Parathyroid adenoma (tissue), 2 donors: ENCODE data around the gene COL12A1.

Experiments used
- H2AFZ ChIP-seq: fragments of 300-600 bp; sonication (generic); one replicate; pipeline ENCODE4 v1.7.0; 2017; ENCODE audit warnings: antibody characterized with exemption, mild to moderate bottlenecking
- H3K27ac ChIP-seq: fragments of 300-600 bp; sonication (generic); one replicate; pipeline ENCODE4 v1.7.0; 2017
- H3K27me3 ChIP-seq: fragments of 300-600 bp; sonication (generic); one replicate; pipeline ENCODE4 v1.7.0; 2017; ENCODE audit warnings: low read length; ENCODE audit not compliant: control insufficient read depth, insufficient read depth
- H3K36me3 ChIP-seq: fragments of 300-600 bp; sonication (generic); one replicate; pipeline ENCODE4 v1.7.0; 2017; ENCODE audit warnings: low read length; ENCODE audit not compliant: control insufficient read depth, insufficient read depth
- H3K4me1 ChIP-seq: fragments of 300-600 bp; sonication (generic); one replicate; pipeline ENCODE4 v1.7.0; 2017; ENCODE audit warnings: control low read depth
- H3K4me2 ChIP-seq: fragments of 300-600 bp; sonication (generic); one replicate; pipeline ENCODE4 v1.7.0; 2017; ENCODE audit warnings: low read length
- H3K4me3 ChIP-seq: fragments of 300-600 bp; sonication (generic); one replicate; pipeline ENCODE4 v1.7.0; 2017; ENCODE audit warnings: low read depth, low read length
- H3K79me2 ChIP-seq: fragments of 300-600 bp; sonication (generic); one replicate; pipeline ENCODE4 v1.7.0; 2017; ENCODE audit warnings: control low read depth
- H3K9ac ChIP-seq: fragments of 300-600 bp; sonication (generic); one replicate; pipeline ENCODE4 v1.7.0; 2017; ENCODE audit warnings: mild to moderate bottlenecking
- H3K9me3 ChIP-seq: fragments of 300-600 bp; sonication (generic); one replicate; pipeline ENCODE4 v1.7.0; 2017; ENCODE audit warnings: low read length; ENCODE audit not compliant: control insufficient read depth
- TF ChIP-seq, protein P1 (sequence below): fragments of 300-600 bp; sonication (generic); IDR thresholded peaks from one replicate; pipeline ENCODE4 v1.7.0; 2017; ENCODE audit warnings: antibody characterized with exemption, mild to moderate bottlenecking
- donor health status: primary hyperparathyroidism.

COL12A1 gene

GRCh38 chr6:75089151-75089897 lies 116.5 kb downstream of the COL12A1 start:
- H3K27me3 ChIP-seq, result no peaks in the 10 kb centered on the region
- H2AFZ ChIP-seq, result no peak overlapping the region
- H3K27ac ChIP-seq, result no peak overlapping the region
- TF ChIP-seq, protein P1, sequence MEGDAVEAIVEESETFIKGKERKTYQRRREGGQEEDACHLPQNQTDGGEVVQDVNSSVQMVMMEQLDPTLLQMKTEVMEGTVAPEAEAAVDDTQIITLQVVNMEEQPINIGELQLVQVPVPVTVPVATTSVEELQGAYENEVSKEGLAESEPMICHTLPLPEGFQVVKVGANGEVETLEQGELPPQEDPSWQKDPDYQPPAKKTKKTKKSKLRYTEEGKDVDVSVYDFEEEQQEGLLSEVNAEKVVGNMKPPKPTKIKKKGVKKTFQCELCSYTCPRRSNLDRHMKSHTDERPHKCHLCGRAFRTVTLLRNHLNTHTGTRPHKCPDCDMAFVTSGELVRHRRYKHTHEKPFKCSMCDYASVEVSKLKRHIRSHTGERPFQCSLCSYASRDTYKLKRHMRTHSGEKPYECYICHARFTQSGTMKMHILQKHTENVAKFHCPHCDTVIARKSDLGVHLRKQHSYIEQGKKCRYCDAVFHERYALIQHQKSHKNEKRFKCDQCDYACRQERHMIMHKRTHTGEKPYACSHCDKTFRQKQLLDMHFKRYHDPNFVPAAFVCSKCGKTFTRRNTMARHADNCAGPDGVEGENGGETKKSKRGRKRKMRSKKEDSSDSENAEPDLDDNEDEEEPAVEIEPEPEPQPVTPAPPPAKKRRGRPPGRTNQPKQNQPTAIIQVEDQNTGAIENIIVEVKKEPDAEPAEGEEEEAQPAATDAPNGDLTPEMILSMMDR, result no peak
- no peaks in the 10 kb centered on the region for H3K79me2 ChIP-seq
- no peaks in the 10 kb centered on the region for H3K9me3 ChIP-seq
- no peaks in the 10 kb centered on the region for H3K36me3 ChIP-seq
- H3K4me2 ChIP-seq, result no peak overlapping the region
- no peak overlapping the region for H3K4me3 ChIP-seq
- H3K9ac ChIP-seq, result no peak overlapping the region
- H3K4me1 ChIP-seq, result no peaks in the 10 kb centered on the region

- Histone ChIP-seq H3K4me3 (no peak overlapping the region), H3K4me1 (no peaks in the 10 kb centered on the region), H2AFZ (no peak overlapping the region), H3K36me3 (no peaks in the 10 kb centered on the region), H3K79me2 (no peaks in the 10 kb centered on the region), H3K27ac (no peak overlapping the region), H3K4me2 (no peak overlapping the region), H3K9ac (no peak overlapping the region), H3K9me3 (no peaks in the 10 kb centered on the region), H3K27me3 (no peaks in the 10 kb centered on the region)
- TF ChIP-seq, protein P1, result no peak
These were observed 119.8 kb downstream of the COL12A1 start for GRCh38 chr6:75085931-75086635.

- Histone ChIP-seq H3K4me1 (no peaks in the 10 kb centered on the region), H3K36me3 (no peaks in the 10 kb centered on the region), H3K9ac (no peak overlapping the region), H3K4me2 (peak overlapping the region; percentile 64), H3K27me3 (no peaks in the 10 kb centered on the region), H3K27ac (no peak overlapping the region), H3K9me3 (no peaks in the 10 kb centered on the region), H3K79me2 (no peaks in the 10 kb centered on the region), H3K4me3 (peak overlapping the region; percentile 32), H2AFZ (peak overlapping the region; percentile 36)
- TF ChIP-seq, protein P1, result no peak
These were observed 120.9 kb downstream of the COL12A1 start for GRCh38 chr6:75084872-75085381.

DNA sequence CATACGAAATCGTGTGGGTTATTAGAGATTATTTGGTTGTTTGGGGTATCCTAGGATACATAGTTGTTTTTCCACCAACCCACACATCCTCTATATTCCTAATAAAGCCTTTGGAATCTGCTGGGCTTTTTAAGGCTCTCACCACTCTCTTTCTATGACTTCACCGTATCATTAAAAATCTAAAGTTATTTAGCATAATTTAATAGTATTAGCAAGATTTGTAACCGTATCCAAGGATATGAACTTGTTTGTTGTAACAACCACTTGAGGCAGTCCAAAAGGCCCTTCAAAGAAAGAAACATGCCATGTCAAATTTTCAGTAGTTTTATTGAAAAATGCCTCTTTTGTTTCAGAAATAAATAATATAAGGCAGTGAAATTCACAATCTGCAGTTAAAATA lies 121.8 kb downstream of the COL12A1 start:
- H3K4me2 ChIP-seq, result no peak overlapping the region
- no peaks in the 10 kb centered on the region for H3K36me3 ChIP-seq
- H3K4me1 ChIP-seq, result no peaks in the 10 kb centered on the region
- TF ChIP-seq, protein P1, result no peak
- no peak overlapping the region for H3K4me3 ChIP-seq
- H2AFZ ChIP-seq, result no peak overlapping the region
- H3K79me2 ChIP-seq, result no peaks in the 10 kb centered on the region
- no peaks in the 10 kb centered on the region for H3K27me3 ChIP-seq
- H3K27ac ChIP-seq, result no peak overlapping the region
- H3K9ac ChIP-seq, result no peak overlapping the region
- no peaks in the 10 kb centered on the region for H3K9me3 ChIP-seq
